ENCODE results near the gene MST1R.

DNA sequence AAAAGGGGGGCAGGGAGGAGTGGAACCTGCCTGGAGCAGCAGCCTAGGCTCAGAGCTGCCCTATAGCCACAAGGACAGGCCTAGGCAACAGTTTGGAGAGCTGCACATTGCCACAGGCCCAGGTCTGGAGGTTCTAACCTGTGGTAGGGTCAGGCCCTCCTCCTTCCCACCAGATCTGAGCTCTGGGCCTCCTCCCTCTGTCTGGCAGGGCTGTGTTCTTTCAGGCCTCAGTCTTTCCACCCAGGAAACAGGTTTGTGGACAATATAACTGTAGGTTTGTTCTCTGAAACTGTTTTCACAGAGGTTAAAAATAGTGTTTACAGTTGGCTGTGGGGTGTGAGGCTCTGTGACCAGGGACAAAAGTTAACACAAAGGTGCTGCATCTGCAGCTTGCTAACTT, 25.0 kb downstream of the MST1R start:
- TF ChIP-seq, protein P1, sequence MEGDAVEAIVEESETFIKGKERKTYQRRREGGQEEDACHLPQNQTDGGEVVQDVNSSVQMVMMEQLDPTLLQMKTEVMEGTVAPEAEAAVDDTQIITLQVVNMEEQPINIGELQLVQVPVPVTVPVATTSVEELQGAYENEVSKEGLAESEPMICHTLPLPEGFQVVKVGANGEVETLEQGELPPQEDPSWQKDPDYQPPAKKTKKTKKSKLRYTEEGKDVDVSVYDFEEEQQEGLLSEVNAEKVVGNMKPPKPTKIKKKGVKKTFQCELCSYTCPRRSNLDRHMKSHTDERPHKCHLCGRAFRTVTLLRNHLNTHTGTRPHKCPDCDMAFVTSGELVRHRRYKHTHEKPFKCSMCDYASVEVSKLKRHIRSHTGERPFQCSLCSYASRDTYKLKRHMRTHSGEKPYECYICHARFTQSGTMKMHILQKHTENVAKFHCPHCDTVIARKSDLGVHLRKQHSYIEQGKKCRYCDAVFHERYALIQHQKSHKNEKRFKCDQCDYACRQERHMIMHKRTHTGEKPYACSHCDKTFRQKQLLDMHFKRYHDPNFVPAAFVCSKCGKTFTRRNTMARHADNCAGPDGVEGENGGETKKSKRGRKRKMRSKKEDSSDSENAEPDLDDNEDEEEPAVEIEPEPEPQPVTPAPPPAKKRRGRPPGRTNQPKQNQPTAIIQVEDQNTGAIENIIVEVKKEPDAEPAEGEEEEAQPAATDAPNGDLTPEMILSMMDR (IDR thresholded peaks at IDR 0.05), result no peak
- TF ChIP-seq POLR2A (IDR thresholded peaks at IDR 0.05), result no peak
